ENCODE results near the gene SNN. TPM values are rescaled to one million over a fixed set of nuclear protein-coding genes. Genes with fewer than 3 reads are reported as not detected.

The SNN gene
- total and polyA plus RNA-seq, 2 of the 4 experiments (the other 2 are of a cell fraction), result 10.0 to 13.0 TPM

- Histone ChIP-seq H3K27me3 (ENCODE audit: control insufficient read depth, insufficient read depth, low read length) (no peaks in the 10 kb centered on the region), H3K18ac (ENCODE audit: low read depth, low read length) (no peak overlapping the region), H3K4me1 (ENCODE audit: control insufficient read depth, insufficient read depth, low read length) (peaks cover 2% of the 10 kb centered on the region; the same call in 1 of the 2 replicates), H2AFZ (replicated peaks; ENCODE audit: low read length, poor library complexity) (no peak overlapping the region), H2BK5ac (ENCODE audit: low read depth, low read length, poor library complexity, severe bottlenecking) (no peak overlapping the region), H2BK15ac (ENCODE audit: low read depth, low read length) (no peak overlapping the region), H3K9me3 (ENCODE audit: control insufficient read depth, insufficient read depth, low read length) (no peaks in the 10 kb centered on the region), H3K14ac (replicated peaks; ENCODE audit: low read depth, low read length) (no peak overlapping the region), H3K4me2 (ENCODE audit: low read depth, low read length) (no peak overlapping the region), H3K27ac (ENCODE audit: insufficient read depth, low read length) (no peak overlapping the region), H2BK20ac (ENCODE audit: low read depth, low read length) (no peak overlapping the region), H3K36me3 (ENCODE audit: control insufficient read depth, insufficient read depth, low read length) (peaks cover 26% of the 10 kb centered on the region), H4K8ac (ENCODE audit: low read depth in 2 of 2, low read length in 2 of 2) (no peak overlapping the region), H3K23ac (ENCODE audit: low read depth, low read length) (no peak overlapping the region), H2AK9ac (replicated peaks; ENCODE audit: low read depth, low read length, poor library complexity) (no peak overlapping the region), H2AK5ac (ENCODE audit: low read depth, low read length) (no peak overlapping the region), H4K20me1 (ENCODE audit: insufficient read depth, low read length) (peaks cover 5% of the 10 kb centered on the region; the same call in 1 of the 2 replicates), H3K56ac (ENCODE audit: extremely low read depth, insufficient read depth, low read length) (no peak overlapping the region), H3K79me1 (ENCODE audit: low read depth in 1 of 2, low read length in 2 of 2) (peaks cover 26 to 34% of the 10 kb centered on the region in 2 experiments), H3K4me3 (ENCODE audit: insufficient read depth, low read depth, low read length) (no peak overlapping the region), H3K9me1 (ENCODE audit: insufficient read depth, low read length) (no peaks in the 10 kb centered on the region), H2BK120ac (ENCODE audit: low read depth, low read length) (no peak overlapping the region), H4K91ac (ENCODE audit: insufficient read depth, low read depth, low read length) (no peak overlapping the region), H3K4ac (ENCODE audit: low read depth, low read length) (no peak overlapping the region), H3K9ac (ENCODE audit: low read depth, low read length) (no peak overlapping the region), H4K5ac (ENCODE audit: low read depth, low read length) (no peak overlapping the region)
- WGBS, 2 experiments (ENCODE audit: extremely low coverage in 2 of 2, insufficient read length in 1 of 2), result 100% methylated on average over 2 of the region's 8 CpGs; no CpG with 5 or more reads in 1 of the 2 experiments
- TF ChIP-seq NFE2L2 (IDR thresholded peaks at IDR 0.05; ENCODE audit: low read depth, low read length) (no peak), RCOR1 (IDR thresholded peaks at IDR 0.05; ENCODE audit: insufficient replicate concordance, low read length) (no peak)
- TF ChIP-seq, protein P1, sequence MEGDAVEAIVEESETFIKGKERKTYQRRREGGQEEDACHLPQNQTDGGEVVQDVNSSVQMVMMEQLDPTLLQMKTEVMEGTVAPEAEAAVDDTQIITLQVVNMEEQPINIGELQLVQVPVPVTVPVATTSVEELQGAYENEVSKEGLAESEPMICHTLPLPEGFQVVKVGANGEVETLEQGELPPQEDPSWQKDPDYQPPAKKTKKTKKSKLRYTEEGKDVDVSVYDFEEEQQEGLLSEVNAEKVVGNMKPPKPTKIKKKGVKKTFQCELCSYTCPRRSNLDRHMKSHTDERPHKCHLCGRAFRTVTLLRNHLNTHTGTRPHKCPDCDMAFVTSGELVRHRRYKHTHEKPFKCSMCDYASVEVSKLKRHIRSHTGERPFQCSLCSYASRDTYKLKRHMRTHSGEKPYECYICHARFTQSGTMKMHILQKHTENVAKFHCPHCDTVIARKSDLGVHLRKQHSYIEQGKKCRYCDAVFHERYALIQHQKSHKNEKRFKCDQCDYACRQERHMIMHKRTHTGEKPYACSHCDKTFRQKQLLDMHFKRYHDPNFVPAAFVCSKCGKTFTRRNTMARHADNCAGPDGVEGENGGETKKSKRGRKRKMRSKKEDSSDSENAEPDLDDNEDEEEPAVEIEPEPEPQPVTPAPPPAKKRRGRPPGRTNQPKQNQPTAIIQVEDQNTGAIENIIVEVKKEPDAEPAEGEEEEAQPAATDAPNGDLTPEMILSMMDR (conservative IDR thresholded peaks at IDR 0.05; ENCODE audit: low read depth, low read length), result no peak
- ChIA-PET CTCF (interaction anchor here (0.6 to 1.1 kb wide), 2 partner anchors 11 to 21 kb away, joined by 3 to 4 read pairs; no protein-coding TSS in a partner anchor), POLR2A (ENCODE audit: unreplicated experiment) (no interaction called here)
- in situ Hi-C loops (cut with MboI; ENCODE audit: low sequenced_read_pairs) (loop anchor here (10.0 kb wide), 1 partner anchor 751 kb away; no protein-coding TSS in a partner anchor), intact Hi-C loops (cut with micrococcal nuclease) (loop anchor here (2.0 to 10.0 kb wide), 3 partner anchors 183 to 751 kb away; no protein-coding TSS in a partner anchor), dilution Hi-C loops (cut with HindIII; ENCODE audit: low sequenced_read_pairs, unreplicated experiment) (no loop called here)
- no peak for DNase-seq
- no TSS peak for BruUV-seq (replicated peaks)
- no peak for ATAC-seq (ENCODE audit: low read depth)
These were observed 47.1 kb downstream of the SNN start for GRCh38 chr16:11715246-11715947.
